EH (cell line): ENCODE results near the gene ERCC6L2.
A peak's percentile ranks its signal among the peaks of the same experiment; 100 is the strongest.

ENCODE experiments used
- DNase-seq: peaks from one replicate; pipeline ENCODE4 v3.0.0-alpha.2; 2015; ENCODE audit warnings: low read depth

ERCC6L2 gene

DNA sequence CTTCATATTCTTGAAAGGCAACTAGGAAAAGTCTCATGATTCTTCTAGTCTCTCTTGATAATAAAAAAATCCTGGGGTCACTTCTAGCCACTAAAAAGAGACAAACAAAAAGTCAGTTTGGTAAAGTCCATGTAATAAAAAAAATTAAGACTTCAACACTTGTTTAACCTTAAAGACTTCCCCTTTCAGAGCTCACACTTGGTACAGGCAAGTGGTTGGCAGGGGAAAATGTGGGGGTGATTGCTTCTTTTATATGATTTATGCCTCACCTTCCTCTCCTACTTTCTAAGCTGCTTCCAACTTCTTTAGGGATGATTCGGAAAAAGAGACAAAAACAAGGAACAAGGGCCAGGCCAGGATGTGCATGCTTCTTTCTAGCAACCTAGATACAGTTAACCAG is 5.1 kb upstream of the ERCC6L2 start:
- no peak for DNase-seq

- DNase-seq: no peak
Observed at GRCh38 chr9:95870906-95871305, 4.6 kb upstream of the ERCC6L2 start.

- peak; percentile 46 for DNase-seq
Observed at GRCh38 chr9:95874303-95874988, 1.0 kb upstream of the ERCC6L2 start.

GRCh38 chr9:95874989-95875304 is 544 bp upstream of the ERCC6L2 start:
- peak; percentile 56 for DNase-seq

GRCh38 chr9:95876138-95876444 is 600 bp downstream of the ERCC6L2 start:
- no peak for DNase-seq

GRCh38 chr9:95876595-95876994 is 1.1 kb downstream of the ERCC6L2 start:
- DNase-seq: peak; percentile 23

GRCh38 chr9:95877984-95878383 is 2.5 kb downstream of the ERCC6L2 start:
- no peak for DNase-seq

DNA sequence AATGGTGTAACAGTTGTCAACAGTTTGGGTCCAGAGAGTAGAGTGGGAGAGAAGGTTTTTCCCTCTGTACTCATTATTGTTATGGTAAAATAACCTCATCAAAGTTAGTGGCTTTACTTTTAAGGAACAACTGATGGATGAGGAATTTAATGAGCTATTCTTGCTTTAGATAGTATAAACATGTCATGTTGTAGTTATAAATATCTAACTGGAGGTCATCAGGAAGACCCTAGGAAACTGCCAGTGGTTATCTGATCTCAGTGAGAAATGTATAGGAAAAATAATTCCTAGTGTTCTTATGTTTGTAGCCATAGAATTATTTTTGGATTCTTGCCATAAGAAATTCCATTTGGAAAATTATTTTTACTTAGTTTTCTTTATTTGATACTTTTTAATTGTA is 4.1 kb downstream of the ERCC6L2 start:
- DNase-seq: peak; percentile 38

DNA sequence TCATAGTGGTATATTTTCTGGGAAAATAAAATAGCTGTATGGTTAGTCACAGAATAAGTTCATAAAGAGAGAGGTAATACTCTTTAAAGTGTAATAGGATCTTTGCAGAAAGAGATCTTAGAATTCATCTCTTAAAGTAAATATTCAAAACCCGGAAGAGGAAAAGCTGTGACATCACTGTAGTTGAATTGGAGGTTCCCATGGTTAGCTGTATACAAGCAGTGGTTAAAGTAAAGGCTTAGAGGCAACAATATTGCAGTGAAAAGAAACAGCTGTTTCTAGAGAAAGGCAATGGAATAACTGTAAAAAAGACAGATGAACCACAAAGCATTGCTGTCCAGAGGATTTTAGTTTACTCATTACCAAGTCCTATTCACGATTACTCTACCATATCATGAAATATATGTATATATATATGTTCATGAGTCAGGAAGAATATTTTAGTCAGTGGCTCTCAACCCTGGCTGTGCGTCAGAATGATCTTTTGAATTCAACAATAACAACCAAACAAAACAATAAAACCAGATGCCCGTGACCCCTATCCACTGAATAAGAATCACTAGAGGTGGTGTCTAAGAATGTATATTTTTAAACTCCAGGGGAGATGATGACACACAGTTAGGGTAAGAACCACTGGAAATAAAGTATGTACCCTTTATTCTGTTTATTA is 4.7 kb downstream of the ERCC6L2 start:
- peak; percentile 75 for DNase-seq

DNA sequence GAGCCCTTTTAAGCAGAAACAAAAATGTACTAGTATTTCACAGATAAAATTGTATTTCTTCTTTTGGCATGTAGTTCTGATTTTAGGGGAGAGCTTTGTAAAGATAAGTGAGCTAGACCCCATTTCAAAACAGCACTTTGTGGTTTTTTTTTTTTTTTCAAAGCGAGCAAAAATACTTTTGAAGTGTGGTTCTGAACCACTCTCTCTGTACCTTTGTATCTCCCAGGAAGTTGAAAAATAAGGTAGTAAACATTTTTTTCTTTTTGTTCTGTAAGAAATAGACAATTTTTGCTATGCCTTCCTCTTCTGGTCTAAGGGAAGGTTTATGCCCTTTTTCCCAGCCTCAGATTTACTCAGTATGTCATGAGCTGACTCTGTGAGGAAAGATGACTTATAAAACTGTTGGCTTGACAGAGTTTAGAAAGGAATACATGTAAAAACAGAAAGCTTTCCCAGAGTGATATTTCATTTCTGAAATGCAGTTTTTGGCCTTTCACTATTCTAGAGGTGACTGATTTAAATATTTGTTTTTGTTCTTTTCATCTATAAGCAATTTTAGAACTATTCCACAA is 12.5 kb downstream of the ERCC6L2 start:
- no peak for DNase-seq

GRCh38 chr9:95890594-95890993 is 15.1 kb downstream of the ERCC6L2 start:
- no peak for DNase-seq

- no peak for DNase-seq
Observed at GRCh38 chr9:95891067-95891671, 15.7 kb downstream of the ERCC6L2 start.

- DNase-seq: no peak
Observed at GRCh38 chr9:95892690-95893089, 17.2 kb downstream of the ERCC6L2 start.

DNA sequence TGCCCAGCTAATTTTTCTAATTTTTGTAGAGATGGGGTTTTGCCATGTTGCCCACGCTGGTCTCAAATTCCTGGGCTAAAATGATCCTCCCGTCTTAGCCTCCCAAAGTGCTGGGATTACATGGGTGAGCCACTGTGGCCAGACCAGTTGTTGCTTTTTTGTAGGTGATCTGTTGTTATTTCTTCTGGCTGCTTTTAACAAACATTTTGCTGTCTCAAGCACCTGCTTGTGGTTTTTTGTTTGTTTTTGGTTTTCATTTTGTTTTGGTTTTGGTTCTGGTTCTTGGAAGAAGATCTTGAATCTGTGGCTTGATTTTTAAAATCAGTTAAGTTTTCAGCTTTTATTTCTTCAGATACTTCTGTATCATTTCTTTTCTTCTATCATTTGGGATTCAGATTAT is 21.1 kb downstream of the ERCC6L2 start:
- DNase-seq: no peak

GRCh38 chr9:95901506-95901905 is 26.0 kb downstream of the ERCC6L2 start:
- DNase-seq: no peak

DNA sequence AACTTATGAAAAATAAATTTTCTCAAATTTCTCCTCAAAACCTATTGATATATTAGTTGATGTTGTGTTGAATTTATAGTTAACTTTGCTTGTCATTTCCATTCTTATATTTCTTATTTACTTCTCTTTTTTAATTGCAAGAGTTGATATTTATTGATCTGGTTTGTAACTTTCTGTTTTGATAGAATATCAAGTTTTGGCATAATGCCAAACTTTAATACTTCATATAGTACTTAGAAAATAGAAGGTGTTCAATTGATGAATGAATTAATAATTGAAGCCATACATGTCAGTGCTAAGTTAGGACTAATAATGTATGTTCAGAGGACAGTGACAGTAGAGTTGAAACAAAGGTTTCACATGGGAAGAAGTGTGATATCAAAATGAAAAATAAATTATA is 27.9 kb downstream of the ERCC6L2 start:
- no peak for DNase-seq

DNA sequence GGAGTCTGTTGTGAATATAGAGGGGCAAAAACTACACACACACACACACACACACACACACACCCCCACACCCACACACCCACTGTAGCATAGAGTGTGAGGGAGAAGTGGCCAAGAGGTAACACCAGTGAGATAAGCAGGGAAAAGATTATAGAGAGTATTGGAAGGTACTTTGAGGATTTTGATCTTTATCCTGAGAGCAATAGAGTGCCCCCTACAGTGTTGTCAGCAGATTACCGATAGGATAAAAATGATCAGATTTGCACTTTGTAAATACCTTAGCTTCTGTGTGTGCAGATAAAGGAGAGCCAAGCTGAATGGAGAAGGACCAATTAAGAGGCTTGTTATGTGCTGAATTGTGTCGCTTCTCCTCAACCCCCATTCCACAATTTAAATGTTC is 32.3 kb downstream of the ERCC6L2 start:
- DNase-seq: no peak

DNA sequence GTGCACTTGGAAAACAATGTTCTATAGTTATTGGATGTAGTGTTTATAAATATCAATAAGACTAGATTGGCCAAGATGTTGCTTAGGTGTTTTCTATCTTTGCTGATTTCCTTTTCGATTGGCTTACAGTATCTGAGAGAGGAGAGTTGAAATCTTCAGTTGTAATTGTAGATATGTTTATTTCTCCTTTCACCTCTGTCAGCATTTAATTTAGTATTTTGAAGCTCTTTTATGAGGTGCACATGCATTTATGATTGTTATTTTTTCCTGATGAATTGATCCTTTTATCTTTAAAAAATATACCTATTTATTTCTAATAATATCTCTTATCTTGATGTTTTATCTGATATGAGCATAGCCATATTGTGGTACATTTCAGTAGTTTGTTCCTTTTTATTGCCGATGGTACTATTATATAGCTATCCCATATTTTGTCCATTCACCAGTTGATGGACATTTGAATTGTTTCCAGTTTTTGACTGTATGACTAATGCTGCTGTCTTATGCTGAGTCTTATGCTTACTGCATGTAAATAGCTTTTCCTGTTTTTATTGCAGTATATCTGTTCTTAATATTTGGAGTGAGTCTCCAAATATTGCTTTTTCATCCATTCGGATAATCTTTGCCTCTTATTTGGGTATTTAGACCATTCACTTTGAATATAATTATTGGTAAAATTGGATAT is 34.7 kb downstream of the ERCC6L2 start:
- DNase-seq: peak; percentile 9

- no peak for DNase-seq
Observed at GRCh38 chr9:95910770-95911340, 35.4 kb downstream of the ERCC6L2 start.

- DNase-seq: no peak
Observed at GRCh38 chr9:95912773-95913172, 37.3 kb downstream of the ERCC6L2 start.

- no peak for DNase-seq
Observed at GRCh38 chr9:95920017-95920416, 44.5 kb downstream of the ERCC6L2 start.

- DNase-seq: peak; percentile 8
Observed at GRCh38 chr9:95923794-95924193, 48.3 kb downstream of the ERCC6L2 start.

GRCh38 chr9:95924987-95925386 is 49.5 kb downstream of the ERCC6L2 start:
- no peak for DNase-seq
